Skin epidermis (tissue), 12 donors: ENCODE data around the gene SEC61G.

Source experiments
- H3K27ac ChIP-seq, 21 experiments: fragments of 200-600 bp; sonication (generic) in 11 of 21; one replicate each; pipeline ENCODE4 v1.5.0; 2020; ENCODE audit warnings: mild to moderate bottlenecking in 3 of 21, inconsistent platforms in 2 of 21, moderate library complexity in 2 of 21
- H3K4me3 ChIP-seq, 7 experiments: fragments of 200-600 bp; sonication (generic) in 2 of 7; one replicate each; pipeline ENCODE4 v1.5.0; 2020; ENCODE audit warnings: inconsistent platforms in 2 of 7, mild to moderate bottlenecking in 2 of 7, moderate library complexity in 1 of 7

The SEC61G gene

GRCh38 chr7:54758702-54759592 is at the start of gene SEC61G:
SEC61G (minus strand) TSS chr7:54759211; CDS start chr7:54757588, 1,623 bp downstream.
- Histone ChIP-seq H3K4me3 (peak within 1 kb of the TSS; percentile 75 to 100 (median 87)), H3K27ac (peak within 1 kb of the TSS; percentile 82 to 98 (median 91))

GRCh38 chr7:54802841-54803240 is 43.8 kb upstream of the SEC61G start:
- H3K4me3 ChIP-seq, result no peak overlapping the region
- H3K27ac ChIP-seq, result no peak overlapping the region

GRCh38 chr7:54802114-54802513 is 43.1 kb upstream of the SEC61G start:
- no peak overlapping the region for H3K27ac ChIP-seq
- H3K4me3 ChIP-seq, result no peak overlapping the region

- Histone ChIP-seq H3K27ac (peak overlapping the region in 1 of 21 experiments; percentile 11), H3K4me3 (no peak overlapping the region)
Observed at GRCh38 chr7:54799792-54800191, 40.8 kb upstream of the SEC61G start.

GRCh38 chr7:54798530-54798929 is 39.5 kb upstream of the SEC61G start:
- Histone ChIP-seq H3K27ac (peak overlapping the region in 4 of 21 experiments; percentile 1 to 34 (median 30)), H3K4me3 (no peak overlapping the region)

- Histone ChIP-seq H3K4me3 (no peak overlapping the region), H3K27ac (no peak overlapping the region)
Observed at GRCh38 chr7:54796853-54797252, 37.8 kb upstream of the SEC61G start.

- H3K27ac ChIP-seq, result no peak overlapping the region
- H3K4me3 ChIP-seq, result no peak overlapping the region
Observed at GRCh38 chr7:54796150-54796549, 37.1 kb upstream of the SEC61G start.

GRCh38 chr7:54792383-54792782 is 33.4 kb upstream of the SEC61G start:
- no peak overlapping the region for H3K4me3 ChIP-seq
- no peak overlapping the region for H3K27ac ChIP-seq

- no peak overlapping the region for H3K4me3 ChIP-seq
Observed at GRCh38 chr7:54788664-54789063, 29.7 kb upstream of the SEC61G start.

GRCh38 chr7:54785261-54785660 is 26.2 kb upstream of the SEC61G start:
- no peak overlapping the region for H3K27ac ChIP-seq
- H3K4me3 ChIP-seq, result no peak overlapping the region

More at GRCh38 chr7:54788664-54789063, 29.7 kb upstream of the SEC61G start:
- H3K27ac ChIP-seq, result no peak overlapping the region

GRCh38 chr7:54783952-54784351 is 24.9 kb upstream of the SEC61G start:
- Histone ChIP-seq H3K27ac (no peak overlapping the region), H3K4me3 (no peak overlapping the region)

GRCh38 chr7:54782829-54783228 is 23.8 kb upstream of the SEC61G start:
- Histone ChIP-seq H3K4me3 (no peak overlapping the region), H3K27ac (no peak overlapping the region)

GRCh38 chr7:54782314-54782713 is 23.3 kb upstream of the SEC61G start:
- no peak overlapping the region for H3K27ac ChIP-seq
- H3K4me3 ChIP-seq, result no peak overlapping the region

GRCh38 chr7:54781134-54781920 is 22.3 kb upstream of the SEC61G start:
- H3K4me3 ChIP-seq, result no peak overlapping the region
- H3K27ac ChIP-seq, result no peak overlapping the region

- no peak overlapping the region for H3K4me3 ChIP-seq
- H3K27ac ChIP-seq, result no peak overlapping the region
Observed at GRCh38 chr7:54780490-54780889, 21.5 kb upstream of the SEC61G start.

GRCh38 chr7:54778696-54779540 is 19.9 kb upstream of the SEC61G start:
- Histone ChIP-seq H3K4me3 (no peak overlapping the region), H3K27ac (no peak overlapping the region)

GRCh38 chr7:54778166-54778565 is 19.2 kb upstream of the SEC61G start:
- Histone ChIP-seq H3K27ac (no peak overlapping the region), H3K4me3 (no peak overlapping the region)

- Histone ChIP-seq H3K27ac (no peak overlapping the region), H3K4me3 (no peak overlapping the region)
Observed at GRCh38 chr7:54774785-54775740, 16.1 kb upstream of the SEC61G start.
